Gastrocnemius medialis (tissue), 4 donors: ENCODE data around the gene RBP7.

Experiments
- POLR2A ChIP-seq, 2 donors: fragments of 450-650 bp; IDR thresholded peaks; one replicate each; pipeline ENCODE4 v1.6.1; 2017; ENCODE audit warnings: antibody characterized with exemption in 2 of 2, mild to moderate bottlenecking in 2 of 2, moderate library complexity in 2 of 2
- TF ChIP-seq, protein P1 (sequence below), 5 experiments: fragments of 450-650 bp in 3 of 5; fragments of 200-600 bp in 2 of 5; sonication (generic) in 2 of 5; IDR thresholded peaks in 4 of 5; conservative IDR thresholded peaks in 1 of 5; 1 replicate in 4 of 5; 2 replicates in 1 of 5; pipeline ENCODE4 v1.5.1; 2016 to 2019; ENCODE audit warnings: antibody characterized with exemption in 5 of 5, mild to moderate bottlenecking in 3 of 5, moderate library complexity in 3 of 5

- TF ChIP-seq, protein P1, sequence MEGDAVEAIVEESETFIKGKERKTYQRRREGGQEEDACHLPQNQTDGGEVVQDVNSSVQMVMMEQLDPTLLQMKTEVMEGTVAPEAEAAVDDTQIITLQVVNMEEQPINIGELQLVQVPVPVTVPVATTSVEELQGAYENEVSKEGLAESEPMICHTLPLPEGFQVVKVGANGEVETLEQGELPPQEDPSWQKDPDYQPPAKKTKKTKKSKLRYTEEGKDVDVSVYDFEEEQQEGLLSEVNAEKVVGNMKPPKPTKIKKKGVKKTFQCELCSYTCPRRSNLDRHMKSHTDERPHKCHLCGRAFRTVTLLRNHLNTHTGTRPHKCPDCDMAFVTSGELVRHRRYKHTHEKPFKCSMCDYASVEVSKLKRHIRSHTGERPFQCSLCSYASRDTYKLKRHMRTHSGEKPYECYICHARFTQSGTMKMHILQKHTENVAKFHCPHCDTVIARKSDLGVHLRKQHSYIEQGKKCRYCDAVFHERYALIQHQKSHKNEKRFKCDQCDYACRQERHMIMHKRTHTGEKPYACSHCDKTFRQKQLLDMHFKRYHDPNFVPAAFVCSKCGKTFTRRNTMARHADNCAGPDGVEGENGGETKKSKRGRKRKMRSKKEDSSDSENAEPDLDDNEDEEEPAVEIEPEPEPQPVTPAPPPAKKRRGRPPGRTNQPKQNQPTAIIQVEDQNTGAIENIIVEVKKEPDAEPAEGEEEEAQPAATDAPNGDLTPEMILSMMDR (IDR thresholded peaks at IDR 0.05 in 4 of 5, conservative IDR thresholded peaks at IDR 0.05 in 1 of 5) = no peak
- TF ChIP-seq POLR2A (IDR thresholded peaks at IDR 0.05) = no peak
Measured at GRCh38 chr1:10001016-10001665, 4.1 kb downstream of the RBP7 start.
